IPS DF 4.7 (cell line): ENCODE measurements around the gene RPP21.
"Not testable (repeated sequence)": the region's sequence is repeated elsewhere in the genome, so short reads cannot be mapped to it uniquely, and the experiment has no call there.

Experiments
- DNase-seq: peaks from one replicate; pipeline ENCODE4 v3.0.0-alpha.2; 2013; ENCODE audit warnings: low spot score; ENCODE audit errors: extremely low read depth

The RPP21 gene

DNA sequence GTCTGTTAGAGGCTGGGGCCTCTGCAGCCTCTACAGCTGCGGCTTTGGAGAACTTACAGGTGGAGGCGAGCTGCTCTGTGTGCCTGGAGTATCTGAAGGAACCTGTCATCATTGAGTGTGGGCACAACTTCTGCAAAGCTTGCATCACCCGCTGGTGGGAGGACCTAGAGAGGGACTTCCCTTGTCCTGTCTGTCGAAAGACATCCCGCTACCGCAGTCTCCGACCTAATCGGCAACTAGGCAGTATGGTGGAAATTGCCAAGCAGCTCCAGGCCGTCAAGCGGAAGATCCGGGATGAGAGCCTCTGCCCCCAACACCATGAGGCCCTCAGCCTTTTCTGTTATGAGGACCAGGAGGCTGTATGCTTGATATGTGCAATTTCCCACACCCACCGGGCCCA, 15.6 kb upstream of the RPP21 start:
- no peak for DNase-seq

DNA sequence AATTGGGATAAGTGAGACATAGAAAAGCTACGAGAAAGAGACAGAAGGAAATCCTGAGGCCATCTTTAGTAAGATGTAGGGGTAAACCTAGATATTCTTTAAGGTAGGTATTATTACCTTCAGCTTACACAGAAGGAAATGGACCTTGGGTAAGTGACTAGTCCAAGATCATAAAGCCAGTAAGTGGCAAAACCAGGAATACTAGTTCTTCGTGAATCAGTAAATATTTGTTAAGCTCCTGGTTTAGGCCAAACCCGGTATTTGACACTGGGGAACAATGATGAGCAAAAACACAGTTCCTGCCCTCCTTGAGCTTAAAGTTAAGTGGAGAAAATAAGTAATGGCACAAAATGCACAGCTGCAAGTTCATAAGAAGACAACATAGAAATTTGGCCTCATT, 13.0 kb upstream of the RPP21 start:
- no peak for DNase-seq

DNA sequence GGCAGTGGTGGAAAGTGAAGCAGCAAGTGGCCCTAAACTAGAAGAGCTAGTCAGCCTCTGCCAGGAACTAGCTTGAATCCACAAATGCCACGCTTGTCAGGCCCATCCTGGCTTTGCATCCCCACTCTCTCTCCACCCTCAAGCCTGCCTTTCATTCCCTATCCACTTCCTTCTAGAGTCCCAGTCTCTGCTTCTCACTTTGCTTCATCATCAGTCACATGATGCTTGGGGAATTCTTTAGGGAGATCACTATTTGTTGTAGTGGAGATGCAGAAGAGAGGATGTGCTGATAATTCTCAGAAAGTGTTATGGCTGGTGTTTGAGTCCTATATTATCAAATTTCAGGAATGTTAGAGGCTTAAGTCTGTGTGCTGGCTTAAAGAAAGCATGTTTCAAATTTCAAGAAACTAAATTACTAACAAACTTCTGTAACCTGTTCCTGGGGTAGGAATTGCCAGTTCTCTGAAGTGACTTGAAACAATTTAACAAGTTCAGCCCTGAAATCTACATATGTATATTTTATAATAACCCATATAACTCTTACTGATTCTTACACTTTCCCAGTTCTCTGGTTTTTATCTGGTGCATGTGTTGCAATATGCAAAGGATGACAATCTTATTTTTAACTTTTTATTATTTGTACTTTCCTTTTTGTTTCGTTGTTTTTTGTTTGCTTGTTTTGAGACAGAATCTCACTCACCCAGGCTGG, 10.7 kb upstream of the RPP21 start:
- DNase-seq, result no peak

DNA sequence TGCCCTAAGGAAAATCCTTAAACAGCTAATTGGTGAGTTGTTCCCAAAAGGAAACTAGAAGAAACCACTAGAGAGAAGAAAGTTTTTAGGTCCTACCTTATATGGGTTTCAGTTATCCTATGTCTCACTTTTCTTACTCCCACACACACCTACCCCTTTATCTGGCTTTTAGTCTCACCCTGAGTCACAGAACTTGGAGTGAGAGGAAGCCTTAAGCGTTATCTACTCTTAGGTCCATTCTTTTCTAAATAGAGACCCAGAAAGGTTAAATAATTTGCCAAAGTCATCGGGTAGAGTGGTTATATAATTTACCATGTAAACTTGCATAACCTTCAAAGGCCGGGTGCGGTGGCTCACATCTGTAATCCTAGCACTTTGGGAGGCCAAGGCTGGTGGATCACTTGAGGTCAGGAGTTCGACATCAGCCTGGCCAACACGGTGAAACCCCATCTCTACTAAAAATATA, 4.3 kb upstream of the RPP21 start:
- no peak for DNase-seq

DNA sequence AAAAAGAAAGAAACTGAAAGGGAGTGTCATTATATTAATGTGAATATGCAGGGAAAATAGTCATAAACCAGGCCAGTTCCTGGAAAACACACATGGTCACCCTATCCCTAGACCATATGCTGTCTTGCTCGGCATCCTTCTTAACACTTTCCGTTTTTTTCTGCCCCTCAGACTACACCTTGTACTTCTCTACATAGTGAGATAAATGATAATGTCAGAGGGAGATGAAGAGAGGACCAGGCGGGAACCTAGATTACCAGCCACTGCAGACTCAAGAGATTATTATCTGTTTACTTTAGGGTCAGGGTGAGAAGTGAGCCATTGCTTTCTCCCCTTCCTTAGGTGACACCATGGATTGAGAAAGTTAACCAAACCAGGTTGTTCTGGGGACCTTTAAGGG, 3.7 kb upstream of the RPP21 start:
- DNase-seq, result no peak

DNA sequence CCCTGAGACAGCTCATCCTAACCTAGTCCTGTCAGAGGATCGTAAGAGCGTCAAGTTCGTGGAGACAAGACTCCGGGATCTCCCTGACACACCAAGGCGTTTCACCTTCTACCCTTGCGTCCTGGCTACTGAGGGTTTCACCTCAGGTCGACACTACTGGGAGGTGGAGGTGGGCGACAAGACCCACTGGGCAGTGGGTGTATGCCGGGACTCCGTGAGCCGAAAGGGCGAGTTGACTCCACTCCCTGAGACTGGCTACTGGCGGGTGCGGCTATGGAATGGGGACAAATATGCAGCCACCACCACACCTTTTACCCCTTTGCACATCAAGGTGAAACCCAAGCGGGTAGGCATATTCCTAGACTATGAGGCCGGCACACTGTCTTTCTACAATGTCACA, 3.2 kb upstream of the RPP21 start:
- no peak for DNase-seq

DNA sequence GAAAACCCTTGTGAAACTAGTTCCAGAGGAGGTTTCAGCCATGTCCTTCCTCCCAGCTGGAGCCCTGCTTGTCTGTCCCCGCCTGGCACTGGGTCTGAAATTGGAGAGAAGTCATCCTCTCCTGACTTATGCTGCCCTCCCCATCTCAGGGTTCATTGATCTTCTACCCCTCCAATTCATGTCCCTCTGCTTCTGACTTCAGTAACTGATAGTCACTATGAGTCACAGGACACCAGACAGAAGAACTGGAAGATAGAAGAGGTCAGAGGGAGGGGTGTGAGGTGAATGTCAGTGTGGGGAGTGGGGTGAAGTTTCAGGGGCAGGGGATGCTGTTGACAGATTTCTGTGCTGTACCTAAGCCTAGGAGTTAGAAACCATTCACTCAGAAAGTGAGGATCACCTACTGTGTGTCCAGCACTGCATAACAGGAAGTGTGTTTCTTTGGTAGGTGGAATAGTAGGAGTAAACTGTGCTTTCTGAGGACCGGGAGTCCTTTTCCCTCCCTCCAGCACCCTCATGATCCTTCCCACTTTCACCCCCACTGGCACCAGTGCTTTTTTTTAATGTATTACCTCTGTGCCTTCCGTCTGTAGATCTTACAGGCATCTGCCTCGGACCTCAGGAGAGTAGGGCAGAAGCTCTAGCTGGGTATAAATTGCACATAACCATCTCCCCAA, 627 bp upstream of the RPP21 start:
- no peak for DNase-seq

DNA sequence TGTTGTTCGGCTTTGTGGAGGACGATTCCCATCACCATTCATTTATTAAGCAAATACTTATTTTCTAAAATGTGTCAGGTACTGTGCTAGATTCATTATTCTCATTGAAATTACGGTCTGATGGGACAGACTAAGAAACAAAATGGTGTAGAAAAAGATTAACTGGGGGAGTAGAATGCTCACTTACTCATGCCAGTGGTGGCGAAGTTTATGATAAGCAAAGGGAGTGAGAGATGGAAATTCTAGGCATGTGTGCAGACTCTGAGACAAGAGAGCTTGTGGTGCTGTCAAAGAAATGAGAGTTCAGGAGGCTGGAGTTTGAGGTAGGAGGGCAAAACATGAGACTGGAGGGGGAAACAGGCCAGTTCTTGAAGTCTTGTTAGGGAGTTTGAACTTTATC, 896 bp downstream of the RPP21 start:
- no peak for DNase-seq

DNA sequence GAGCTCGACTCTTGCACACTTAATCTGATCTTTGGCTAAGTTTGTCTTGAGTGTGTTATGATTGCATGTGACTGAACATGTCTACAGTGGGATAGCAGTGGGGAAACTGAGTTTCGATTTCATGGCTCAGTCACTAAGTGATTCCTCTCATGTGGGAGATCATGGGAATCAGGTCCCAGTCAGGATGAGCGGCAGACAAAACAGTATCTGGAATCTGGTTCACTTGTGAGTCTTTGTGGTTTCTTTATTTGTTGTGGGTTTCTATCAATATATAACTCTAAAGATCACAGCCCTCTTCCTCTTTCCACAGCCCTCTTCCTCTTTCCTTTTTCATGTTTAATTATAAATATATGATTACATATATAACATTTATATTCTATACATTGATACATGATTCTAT, 4.0 kb downstream of the RPP21 start:
- DNase-seq, result no peak

DNA sequence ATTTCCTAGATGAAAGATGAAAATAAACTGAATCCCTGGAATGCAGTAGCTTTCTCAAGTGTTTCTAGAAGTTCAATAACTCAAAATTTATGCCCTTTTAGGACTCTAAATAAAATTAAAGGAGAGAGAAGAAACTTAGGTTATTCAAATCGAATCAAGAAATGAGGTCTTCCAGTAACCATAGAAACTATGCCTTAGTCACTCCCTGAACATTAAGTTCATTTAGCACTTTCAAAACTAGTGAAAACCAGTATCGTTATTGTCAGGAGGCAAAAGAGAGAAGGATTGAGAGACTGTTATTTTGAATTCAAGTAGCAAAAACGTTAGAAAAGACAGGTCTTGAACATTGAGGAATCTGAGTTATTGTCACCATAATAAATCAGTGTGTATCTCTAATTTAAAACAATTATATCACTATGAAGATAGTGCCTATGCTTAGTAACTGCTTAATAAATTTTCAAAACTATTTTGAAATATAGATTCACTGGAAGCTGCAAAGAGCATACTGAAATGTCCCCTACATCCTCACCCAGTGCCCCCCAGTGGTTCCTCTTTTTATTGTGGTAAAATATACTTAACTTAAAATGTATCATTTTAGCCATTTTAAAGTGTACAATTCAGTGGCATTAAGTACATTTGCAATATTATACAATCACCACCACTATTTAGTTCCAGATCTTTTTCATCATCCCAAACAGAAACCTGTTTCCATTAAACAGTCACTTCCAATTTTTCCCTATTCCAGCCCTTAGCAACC, 4.6 kb downstream of the RPP21 start:
- no peak for DNase-seq

- no peak for DNase-seq
Observed at GRCh38 chr6:30350524-30350923, 5.6 kb downstream of the RPP21 start.

- no peak for DNase-seq
Observed at GRCh38 chr6:30352550-30352949, 7.6 kb downstream of the RPP21 start.

DNA sequence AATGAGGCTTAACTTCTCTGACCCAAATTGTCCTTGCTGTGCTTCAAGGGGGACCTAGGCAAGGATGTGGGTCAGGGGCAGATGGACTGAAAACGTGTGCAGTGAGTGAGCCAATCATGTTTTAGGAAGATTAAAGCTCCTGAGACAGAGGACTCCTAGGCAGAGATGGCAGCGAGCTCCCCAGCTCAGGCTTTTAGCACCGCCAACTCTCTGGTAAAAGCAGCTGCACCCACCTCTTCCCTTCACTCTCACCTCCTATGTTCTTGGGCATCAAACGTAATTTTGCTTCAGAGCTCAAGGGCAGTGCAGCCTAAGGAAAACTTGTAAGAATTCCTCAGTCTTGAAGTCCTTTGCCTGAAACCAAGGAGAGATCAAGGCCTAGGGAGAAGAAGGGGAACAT, 10.3 kb downstream of the RPP21 start:
- no peak for DNase-seq

DNA sequence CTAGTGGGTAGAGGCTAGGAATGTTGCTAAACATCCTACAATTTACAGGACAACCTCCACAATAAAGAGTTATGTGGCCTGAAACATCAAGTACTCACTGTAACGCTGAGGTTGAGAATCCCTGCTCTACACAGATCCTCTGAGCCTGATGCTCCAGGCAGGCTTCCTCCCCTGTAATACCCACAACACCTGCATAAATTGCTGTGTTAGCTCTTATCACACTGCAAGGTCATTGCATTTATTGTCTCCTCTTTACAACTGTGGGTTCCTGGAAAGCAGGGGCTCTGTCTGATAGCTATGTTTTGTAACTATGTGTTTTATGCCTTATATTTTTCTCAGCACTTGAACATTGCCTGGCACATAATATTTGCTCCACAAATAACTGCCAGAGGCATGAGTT, 11.6 kb downstream of the RPP21 start:
- no peak for DNase-seq

DNA sequence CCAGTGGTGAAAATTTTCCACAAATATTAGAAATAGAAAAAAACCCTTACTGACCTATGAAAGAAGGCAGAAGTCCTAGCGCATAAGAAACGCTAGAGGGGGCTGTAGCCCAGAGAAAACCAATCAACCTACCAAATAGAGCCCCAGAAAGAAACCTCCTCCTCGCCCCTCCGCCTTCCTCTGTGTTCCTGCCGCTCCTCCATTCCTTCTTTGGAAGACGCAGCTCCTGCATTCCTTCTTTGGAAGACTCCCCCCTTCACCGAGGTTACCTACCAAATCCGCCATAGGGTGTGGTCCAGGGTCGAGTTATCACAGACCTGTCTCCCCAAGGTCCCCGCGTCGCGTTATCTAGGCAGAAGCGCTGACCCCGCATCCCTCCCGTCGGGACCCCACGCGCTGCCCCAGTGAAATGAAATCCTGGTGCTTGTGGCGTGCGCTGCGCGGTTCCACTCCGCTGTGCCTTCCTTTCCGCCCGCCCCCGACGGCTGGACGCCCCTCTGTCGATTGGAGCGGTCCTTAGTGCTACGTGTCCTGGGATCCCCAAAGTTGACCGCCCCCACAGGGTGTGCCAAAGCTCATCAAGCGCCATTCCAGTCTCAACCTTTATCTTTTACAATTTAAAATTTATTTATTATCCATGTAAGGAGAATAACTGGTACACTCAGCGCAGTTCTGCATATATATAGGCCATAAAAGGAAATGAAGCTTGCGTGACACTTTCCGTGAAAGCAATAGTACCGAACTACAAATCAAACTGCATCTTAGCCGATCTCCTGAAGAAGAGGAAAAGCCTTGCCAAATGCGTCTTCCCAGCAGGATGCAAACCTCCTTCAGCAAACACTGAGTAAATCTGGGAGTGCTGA, 13.0 kb downstream of the RPP21 start:
- no peak for DNase-seq

GRCh38 chr6:30359276-30359675, 14.3 kb downstream of the RPP21 start:
- no peak for DNase-seq

DNA sequence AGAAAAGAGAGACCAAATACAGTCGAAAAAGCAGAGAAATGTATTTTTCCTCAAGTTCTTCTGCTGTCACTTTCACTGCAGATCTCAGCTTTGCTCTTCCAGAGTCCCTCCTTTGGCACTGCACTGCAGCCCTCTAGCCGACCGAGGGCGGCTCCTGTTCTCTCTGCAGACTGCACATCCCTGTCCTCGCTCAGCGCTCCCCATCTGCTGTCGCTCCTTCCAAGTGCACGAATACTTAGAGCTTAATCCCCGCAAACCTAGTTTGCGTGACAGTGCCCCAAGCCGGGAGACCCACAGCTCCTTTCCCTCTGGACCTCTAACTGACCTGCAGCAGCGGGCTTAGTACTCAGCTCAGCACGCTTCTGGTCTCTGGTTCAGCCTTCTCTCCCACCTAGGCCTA, 15.2 kb downstream of the RPP21 start:
- DNase-seq, result no peak

DNA sequence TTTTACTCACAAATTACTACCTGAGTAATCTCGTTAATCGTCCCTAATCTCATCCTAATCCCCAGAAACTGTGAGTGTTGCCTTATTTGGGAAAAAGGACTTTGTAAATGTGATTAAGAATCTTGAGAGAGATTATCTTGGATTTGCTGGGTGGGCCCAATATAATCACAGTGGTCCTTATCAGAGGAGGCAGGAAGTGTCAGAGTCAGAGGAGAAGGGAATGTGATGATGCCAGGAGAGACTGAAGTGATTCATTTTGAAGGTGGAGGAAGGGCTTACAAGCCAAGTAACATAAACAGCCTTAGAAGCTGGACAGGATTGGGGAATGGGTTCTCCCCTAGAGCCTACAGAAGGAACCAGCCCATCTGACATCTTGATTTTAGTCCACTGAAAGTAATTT, 16.7 kb downstream of the RPP21 start:
- DNase-seq, result no peak

DNA sequence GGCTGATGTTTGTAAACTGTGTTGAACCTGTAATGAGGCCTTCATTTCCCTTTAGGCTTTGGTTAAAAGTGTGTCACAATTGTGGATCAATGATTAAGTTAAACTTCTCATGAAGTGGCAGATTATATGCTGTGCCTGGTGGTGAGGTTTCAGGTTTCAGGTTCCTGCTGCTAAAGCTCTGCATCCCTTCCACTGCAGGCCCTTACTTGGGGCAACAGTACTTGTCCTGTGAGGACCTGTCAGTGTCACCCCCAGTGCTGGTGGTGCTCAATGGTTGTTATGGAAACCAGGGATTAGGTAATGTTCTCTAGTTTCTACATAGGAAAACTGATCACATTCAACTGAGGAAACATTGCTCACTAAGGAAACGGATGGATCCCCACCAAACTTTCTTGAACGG, 18.5 kb downstream of the RPP21 start:
- DNase-seq, result no peak

GRCh38 chr6:30364591-30364990, 19.6 kb downstream of the RPP21 start:
- no peak for DNase-seq

- not testable (repeated sequence) for DNase-seq
Observed at GRCh38 chr6:30369280-30369679, 24.3 kb downstream of the RPP21 start.
